GM20431 (cell line): ENCODE results near the gene FRA10AC1.
"Not testable (repeated sequence)": the region's sequence is repeated elsewhere in the genome, so short reads cannot be mapped to it uniquely, and the experiment has no call there.

ENCODE experiments used
- in situ Hi-C: fragments of 300-500 bp; cut with MseI, MboI; formaldehyde crosslinking; loops from one replicate; pipeline ENCODE4 v1.15.0; 2020; ENCODE audit warnings: low sequenced_read_pairs; ENCODE audit not compliant: unreplicated experiment

The FRA10AC1 gene

GRCh38 chr10:93704451-93704850, 2.1 kb upstream of the FRA10AC1 start:
- in situ Hi-C loops = no loop called here

GRCh38 chr10:93703841-93704240, 1.4 kb upstream of the FRA10AC1 start:
- in situ Hi-C loops = no loop called here

- in situ Hi-C loops = no loop called here
These were observed 674 bp upstream of the FRA10AC1 start for GRCh38 chr10:93703066-93703465.

- in situ Hi-C loops = no loop called here
These were observed 554 bp downstream of the FRA10AC1 start for GRCh38 chr10:93701866-93702209.

GRCh38 chr10:93697207-93697606, 5.2 kb downstream of the FRA10AC1 start:
- in situ Hi-C loops = no loop called here

- in situ Hi-C loops = not testable (repeated sequence)
These were observed 5.8 kb downstream of the FRA10AC1 start for GRCh38 chr10:93696582-93696981.

- in situ Hi-C loops = no loop called here
These were observed 6.7 kb downstream of the FRA10AC1 start for GRCh38 chr10:93695740-93696139.

- in situ Hi-C loops = no loop called here
These were observed 14.7 kb downstream of the FRA10AC1 start for GRCh38 chr10:93687737-93688136.

GRCh38 chr10:93680412-93681047, 21.9 kb downstream of the FRA10AC1 start:
- in situ Hi-C loops = no loop called here

- in situ Hi-C loops = no loop called here
These were observed 23.4 kb downstream of the FRA10AC1 start for GRCh38 chr10:93678805-93679587.

GRCh38 chr10:93678386-93678785, 24.0 kb downstream of the FRA10AC1 start:
- in situ Hi-C loops = no loop called here

- in situ Hi-C loops = no loop called here
These were observed 28.6 kb downstream of the FRA10AC1 start for GRCh38 chr10:93673791-93674190.

GRCh38 chr10:93672890-93673289, 29.5 kb downstream of the FRA10AC1 start:
- in situ Hi-C loops = no loop called here

- in situ Hi-C loops = no loop called here
These were observed 30.2 kb downstream of the FRA10AC1 start for GRCh38 chr10:93672022-93672678.

- in situ Hi-C loops = no loop called here
These were observed 31.4 kb downstream of the FRA10AC1 start for GRCh38 chr10:93671042-93671441.

- in situ Hi-C loops = no loop called here
These were observed 32.0 kb downstream of the FRA10AC1 start for GRCh38 chr10:93670372-93670771.

- in situ Hi-C loops = no loop called here
These were observed 34.6 kb downstream of the FRA10AC1 start for GRCh38 chr10:93667795-93668194.

- in situ Hi-C loops = no loop called here
These were observed 36.4 kb downstream of the FRA10AC1 start for GRCh38 chr10:93666030-93666429.

GRCh38 chr10:93657757-93658156, 44.6 kb downstream of the FRA10AC1 start:
- in situ Hi-C loops = no loop called here

GRCh38 chr10:93656155-93656554, 46.2 kb downstream of the FRA10AC1 start:
- in situ Hi-C loops = no loop called here

GRCh38 chr10:93654201-93654600, 48.2 kb downstream of the FRA10AC1 start:
- in situ Hi-C loops = no loop called here
